GM12878 (cell line): Measurements from ENCODE around the gene LUZP2. TPM values are rescaled to one million over a fixed set of nuclear protein-coding genes. Genes with fewer than 3 reads are reported as not detected.

ENCODE experiments used
- ATAC-seq: fragments of 200-7000 bp; cut with Tn5 transposase; 3 replicates; pipeline ENCODE4 v1.9.1; 2020; ENCODE audit warnings: mild to moderate bottlenecking, moderate library complexity
- BruUV-seq: library from RNA; stranded (reverse); fragments of 400-500 nt; replicated peaks from 2 replicates; lab custom pipeline; 2021; lab: Mats Ljungman, UMichigan
- CTCF ChIA-PET: fragments of 300-600 bp; sonication (Branson Sonifier 250); formaldehyde crosslinking; extraction: SDS; loops from one replicate; lab custom pipeline; 2021; ENCODE audit warnings: inconsistent platforms; lab: Yijun Ruan, JAX
- POLR2A ChIA-PET: fragments of 350-600 bp; formaldehyde crosslinking; extraction: SDS; loops from one replicate; lab custom pipeline; 2021; ENCODE audit warnings: inconsistent platforms; lab: Charles Lee
- RAD21 ChIA-PET: fragments of 300-600 bp; sonication (Branson Sonifier 250); formaldehyde crosslinking; loops from one replicate; lab custom pipeline; 2023; ENCODE audit warnings: antibody characterized with exemption; ENCODE audit not compliant: unreplicated experiment; lab: Charles Lee
- SMC1A ChIA-PET: fragments of 300-600 bp; sonication (Branson Sonifier 250); formaldehyde crosslinking; loops from one replicate; lab custom pipeline; 2023; ENCODE audit not compliant: unreplicated experiment, uncharacterized antibody; lab: Charles Lee
- DNase-seq: peaks from one replicate; pipeline ENCODE4 v3.0.0-alpha.2; 2011; ENCODE audit warnings: low read depth, low spot score
- FAIRE-seq: peaks from 3 replicates; lab custom pipeline; 2011; peaks lifted over from hg19 to GRCh38; lab: Jason Lieb, UNC
- H2AFZ ChIP-seq: 2 replicates; pipeline ENCODE4 v1.6.0; 2011; ENCODE audit warnings: low read depth, low read length, control low read depth; ENCODE audit not compliant: control insufficient read depth
- H3K27ac ChIP-seq: 2 replicates; pipeline ENCODE4 v1.5.1; 2011; ENCODE audit warnings: control low read depth; ENCODE audit not compliant: control insufficient read depth, insufficient read depth
- H3K27me3 ChIP-seq, 2 experiments: replicated peaks in 1 of 2; 2 replicates each; pipeline versions ENCODE4 v1.6.0 to v1.6.1; 2011; ENCODE audit warnings: low read length in 1 of 2; ENCODE audit not compliant: control insufficient read depth in 2 of 2, insufficient read depth in 2 of 2
- H3K36me3 ChIP-seq, 2 experiments: 2 replicates each; pipeline ENCODE4 v1.5.1; 2011; ENCODE audit warnings: low read length in 1 of 2; ENCODE audit not compliant: control insufficient read depth in 2 of 2, insufficient read depth in 2 of 2
- H3K4me1 ChIP-seq: 2 replicates; pipeline ENCODE4 v1.6.1; 2011; ENCODE audit warnings: mild to moderate bottlenecking, low read length, moderate library complexity, mixed read lengths; ENCODE audit not compliant: control insufficient read depth, insufficient read depth
- H3K4me2 ChIP-seq: 2 replicates; pipeline ENCODE4 v1.6.0; 2011; ENCODE audit warnings: control low read depth; ENCODE audit not compliant: control insufficient read depth, insufficient read depth
- H3K4me3 ChIP-seq: fragments of 200-600 bp; sonication (generic); 2 replicates; pipeline ENCODE4 v1.5.1; 2016
- H3K79me2 ChIP-seq: 2 replicates; pipeline ENCODE4 v1.6.0; 2011; ENCODE audit warnings: low read length; ENCODE audit not compliant: control insufficient read depth, insufficient read depth
- H3K9ac ChIP-seq: 2 replicates; pipeline ENCODE4 v1.8.0; 2011; ENCODE audit warnings: low read length, control low read depth, mixed read lengths; ENCODE audit not compliant: control insufficient read depth, insufficient read depth
- H3K9me3 ChIP-seq: replicated peaks from 3 replicates; pipeline ENCODE4 v1.5.1; 2011; ENCODE audit warnings: mild to moderate bottlenecking, low read length; ENCODE audit not compliant: control insufficient read depth, insufficient read depth
- H4K20me1 ChIP-seq: 2 replicates; pipeline ENCODE4 v1.6.0; 2011; ENCODE audit not compliant: control insufficient read depth, insufficient read depth
- BCL3 ChIP-seq: IDR thresholded peaks from 2 replicates; pipeline ENCODE4 v1.6.1; 2011; ENCODE audit warnings: borderline replicate concordance, low read depth, mild to moderate bottlenecking, moderate library complexity, low read length; ENCODE audit not compliant: insufficient read depth, poor library complexity, severe bottlenecking
- CHD1 ChIP-seq: IDR thresholded peaks from 2 replicates; pipeline ENCODE4 v1.6.1; 2012; ENCODE audit warnings: low read depth, low read length, improper control_type of control experiment
- HDAC2 ChIP-seq: fragments of 200-600 bp; sonication (generic); IDR thresholded peaks from 2 replicates; pipeline ENCODE4 v1.6.1; 2017
- MEF2B ChIP-seq: fragments of 450-650 bp; IDR thresholded peaks from 2 replicates; pipeline ENCODE4 v1.6.1; 2018; ENCODE audit warnings: mild to moderate bottlenecking, moderate library complexity; ENCODE audit not compliant: partially characterized antibody, poor library complexity, severe bottlenecking
- MTA3 ChIP-seq: IDR thresholded peaks from 2 replicates; pipeline ENCODE4 v1.6.1; 2012; ENCODE audit warnings: low read length, inconsistent platforms, borderline replicate concordance
- POLR2AphosphoS2 ChIP-seq: IDR thresholded peaks from 2 replicates; pipeline ENCODE4 v1.6.1; 2011; ENCODE audit warnings: low read depth, mild to moderate bottlenecking, low read length, improper control_type of control experiment, moderate library complexity
- RAD21 ChIP-seq: IDR thresholded peaks from 2 replicates; pipeline ENCODE4 v1.6.1; 2011; ENCODE audit warnings: mild to moderate bottlenecking, low read depth, low read length, moderate library complexity; ENCODE audit not compliant: insufficient read depth
- SMAD1 ChIP-seq: fragments of 450-650 bp; IDR thresholded peaks from 2 replicates; pipeline ENCODE4 v1.6.1; 2018; ENCODE audit warnings: mild to moderate bottlenecking, low read depth; ENCODE audit not compliant: partially characterized antibody
- TCF12 ChIP-seq: IDR thresholded peaks from 2 replicates; pipeline ENCODE4 v1.6.1; 2011; ENCODE audit warnings: low read depth, mild to moderate bottlenecking, low read length
- ZBTB33 ChIP-seq: fragments of 450-650 bp; IDR thresholded peaks from 2 replicates; pipeline ENCODE4 v1.6.1; 2017; ENCODE audit warnings: mild to moderate bottlenecking
- ZBTB40 ChIP-seq: fragments of 450-650 bp; IDR thresholded peaks from 2 replicates; pipeline ENCODE4 v1.6.1; 2016; ENCODE audit warnings: mild to moderate bottlenecking, moderate library complexity, borderline replicate concordance
- WGBS: methylation state at CpG from one replicate; pipeline ENCODE4 v1.1.6; 2016; ENCODE audit warnings: low lambda C conversion rate; ENCODE audit not compliant: insufficient replicate concordance, insufficient coverage; ENCODE audit errors: missing lambda C conversion rate; 5-methylcytosine and 5-hydroxymethylcytosine counted together
- in situ Hi-C: fragments of 300-500 bp; cut with MboI; formaldehyde crosslinking; loops from 9 replicates; pipeline ENCODE4 v1.14.3; 2018; ENCODE audit warnings: mixed read lengths
- intact Hi-C: fragments of 100-400 bp; cut with micrococcal nuclease; formaldehyde crosslinking; loops from one replicate; pipeline ENCODE4 v1.14.2; 2022; ENCODE audit not compliant: unreplicated experiment
- polyA plus RNA-seq, 11 experiments: library from polyadenylated mRNA; depleted of rRNA in 4 of 11; unstranded in 6 of 11; stranded (reverse) in 5 of 11; fragments of >200 nt; fragmentation: Nextera tagmentation in 4 of 11; fragmentation: Illumina TruSeq in 1 of 11; extraction: Ambion mirVana in 4 of 11; extraction: Trizol in 1 of 11; gene quantifications; 1 replicate in 1 of 11; 2 replicates in 10 of 11; pipeline versions ENCODE4 v1.2.1 to v1.2.3, GENCODE V29; 2011 to 2016; ENCODE audit warnings: inconsistent platforms in 2 of 11, missing spikeins in 2 of 11, low read depth in 1 of 11
- total RNA-seq, 4 experiments: library from RNA; depleted of rRNA in 3 of 4; stranded (reverse); fragments of >200 nt in 3 of 4; fragmentation: Illumina TruSeq in 1 of 4; extraction: Trizol in 1 of 4; gene quantifications; 2 replicates each; pipeline versions ENCODE4 v1.2.1 to v1.2.3, GENCODE V29; 2013 to 2021

The LUZP2 gene
- total and polyA plus RNA-seq, 10 of the 15 experiments (the other 5 are each of a cell fraction or from before 2014, with no cell fraction given) = not detected

- TF ChIP-seq BCL3 = no peak
- TF ChIP-seq CHD1 = no peak
- TF ChIP-seq TCF12 = no peak
- TF ChIP-seq RAD21 = no peak
These were observed 542.3 kb downstream of the LUZP2 start (continued) for GRCh38 chr11:25039165-25039564.

GRCh38 chr11:25048632-25049031 is 551.8 kb downstream of the LUZP2 start:
- Histone ChIP-seq H3K27me3 (no peaks in the 10 kb centered on the region), H2AFZ (no peak overlapping the region), H3K79me2 (no peaks in the 10 kb centered on the region), H3K36me3 (no peaks in the 10 kb centered on the region), H3K27ac (no peak overlapping the region), H3K9me3 (no peaks in the 10 kb centered on the region), H3K4me3 (no peak overlapping the region), H4K20me1 (no peaks in the 10 kb centered on the region), H3K4me2 (no peak overlapping the region), H3K9ac (no peak overlapping the region), H3K4me1 (no peaks in the 10 kb centered on the region)
- TF ChIP-seq MEF2B (no peak), MTA3 (no peak), SMAD1 (no peak), POLR2AphosphoS2 (no peak), ZBTB33 (no peak), ZBTB40 (no peak), HDAC2 (no peak)
- intact Hi-C loops (no loop called here), in situ Hi-C loops (no loop called here)
- 0% methylated on average over 1 of the region's 1 CpG for WGBS
- SMC1A ChIA-PET = no interaction called here
- no TSS peak for BruUV-seq
- CTCF ChIA-PET = no interaction called here
- no peak for ATAC-seq
- RAD21 ChIA-PET = no interaction called here
- no peak for FAIRE-seq
- no peak for DNase-seq
- POLR2A ChIA-PET = no interaction called here
